Right renal pelvis (tissue), 4 donors: ENCODE measurements around the gene SC5D. TPM values are rescaled to one million over a fixed set of nuclear protein-coding genes. Genes with fewer than 3 reads are reported as not detected.

Source experiments
- DNase-seq, 4 donors: peaks; one replicate each; pipeline ENCODE4 v3.0.0-alpha.2; 2013; ENCODE audit warnings: low read depth in 4 of 4, low spot score in 3 of 4, missing footprints in 1 of 4
- polyA plus RNA-seq, 4 donors: library from polyadenylated mRNA; unstranded; fragments of 120-200 nt; gene quantifications; one replicate each; pipeline ENCODE4 v1.2.1, GENCODE V29; 2013; ENCODE audit not compliant: insufficient read length in 4 of 4

SC5D gene
- polyA plus RNA-seq, 4 donors: 55.8 to 74.0 (median 69.3) TPM

GRCh38 chr11:121351083-121351630 is 58.6 kb downstream of the SC5D start:
- DNase-seq: no peak

GRCh38 chr11:121352251-121352891 is 59.8 kb downstream of the SC5D start:
- no peak for DNase-seq

- no peak for DNase-seq
Measured at GRCh38 chr11:121354192-121354591, 61.6 kb downstream of the SC5D start.

- no peak for DNase-seq
Measured at GRCh38 chr11:121356357-121356756, 63.8 kb downstream of the SC5D start.

Other genes with a start within 250 kb of the SC5D start
- gene TECTA, start 191.5 kb upstream of the SC5D start, polyA plus RNA-seq: 1 to 10 TPM; 2.0 to 2.2 (median 2.1) TPM
- gene SORL1, start 159.5 kb downstream of the SC5D start, polyA plus RNA-seq: 10 to 100 TPM; 34.3 to 63.0 (median 35.5) TPM